Aorta (tissue), 5 donors: ENCODE measurements around the gene ZDHHC11. TPM values are rescaled to one million over a fixed set of nuclear protein-coding genes. Genes with fewer than 3 reads are reported as not detected.
"Not testable (repeated sequence)": the region's sequence is repeated elsewhere in the genome, so short reads cannot be mapped to it uniquely, and the experiment has no call there.

Source experiments
- ATAC-seq: fragments of 200-7000 bp; cut with Tn5 transposase; one replicate; pipeline ENCODE4 v1.9.1; 2022; ENCODE audit warnings: moderate library complexity; ENCODE audit not compliant: low FRiP score
- DNase-seq, 2 donors: peaks; one replicate each; pipeline ENCODE4 v3.0.0-alpha.2; 2020
- H3K27ac ChIP-seq, 2 donors: one replicate each; pipeline ENCODE4 v1.5.1; 2013; ENCODE audit warnings: low read length in 2 of 2, mild to moderate bottlenecking in 2 of 2, moderate library complexity in 2 of 2, control low read depth in 1 of 2, inconsistent platforms in 1 of 2, low read depth in 1 of 2
- H3K27me3 ChIP-seq, 2 donors: one replicate each; pipeline ENCODE4 v1.6.1; 2013; ENCODE audit warnings: control low read depth in 1 of 2, low read length in 1 of 2, mild to moderate bottlenecking in 1 of 2, moderate library complexity in 1 of 2; ENCODE audit not compliant: insufficient read depth in 2 of 2, control insufficient read depth in 1 of 2
- H3K36me3 ChIP-seq, 2 donors: one replicate each; pipeline ENCODE4 v1.6.1; 2013; ENCODE audit warnings: control low read depth in 1 of 2, low read length in 1 of 2, mild to moderate bottlenecking in 1 of 2; ENCODE audit not compliant: insufficient read depth in 2 of 2, control insufficient read depth in 1 of 2
- H3K4me1 ChIP-seq, 2 donors: one replicate each; pipeline ENCODE4 v1.6.1; 2013; ENCODE audit warnings: low read length in 2 of 2, control low read depth in 1 of 2, mild to moderate bottlenecking in 1 of 2, moderate library complexity in 1 of 2; ENCODE audit not compliant: insufficient read depth in 2 of 2, control insufficient read depth in 1 of 2
- H3K4me3 ChIP-seq, 2 donors: one replicate each; pipeline ENCODE4 v1.5.1; 2013; ENCODE audit warnings: low read length in 2 of 2, control low read depth in 1 of 2, mild to moderate bottlenecking in 1 of 2
- H3K9me3 ChIP-seq: one replicate; pipeline ENCODE4 v1.6.1; 2013; ENCODE audit warnings: mild to moderate bottlenecking, low read length; ENCODE audit not compliant: control insufficient read depth
- WGBS, 2 donors: extraction: QIAGEN DNeasy Blood & Tissue Kit; methylation state at CpG; one replicate each; pipeline ENCODE4 v1.1.7; 2013; 5-methylcytosine and 5-hydroxymethylcytosine counted together
- intact Hi-C, 2 donors: fragments of 100-400 bp; cut with DNase I; formaldehyde crosslinking; loops; one replicate each; pipeline versions ENCODE4 v1.14.2 to v1.15.0; 2022
- polyA plus RNA-seq, 2 donors: library from polyadenylated mRNA; stranded (reverse); fragments of 200-250 nt; gene quantifications; one replicate each; pipeline ENCODE4 v1.2.3, GENCODE V29; 2013
- total RNA-seq, 2 donors: library from RNA; stranded (reverse); fragmentation: NEBNext Ultra II Directional; extraction: Animal tissue kit (Norgen Biotek cat#: 25700); gene quantifications; one replicate each; pipeline ENCODE4 v1.2.1, GENCODE V29; 2021
- donor health status: healthy with polysubstance abuse.
- donor health status: Bipolar disorder and iron deficiency.
- donor health status: DM: no; HTN: no; CAD: no.
- donor health status: DM: no; HTN: no; CAD: no.
- donor health status: DM: yes; HTN: yes; CAD: no.

The ZDHHC11 gene
- total and polyA plus RNA-seq, 4 donors = 1.5 to 26.0 (median 6.2) TPM

DNA sequence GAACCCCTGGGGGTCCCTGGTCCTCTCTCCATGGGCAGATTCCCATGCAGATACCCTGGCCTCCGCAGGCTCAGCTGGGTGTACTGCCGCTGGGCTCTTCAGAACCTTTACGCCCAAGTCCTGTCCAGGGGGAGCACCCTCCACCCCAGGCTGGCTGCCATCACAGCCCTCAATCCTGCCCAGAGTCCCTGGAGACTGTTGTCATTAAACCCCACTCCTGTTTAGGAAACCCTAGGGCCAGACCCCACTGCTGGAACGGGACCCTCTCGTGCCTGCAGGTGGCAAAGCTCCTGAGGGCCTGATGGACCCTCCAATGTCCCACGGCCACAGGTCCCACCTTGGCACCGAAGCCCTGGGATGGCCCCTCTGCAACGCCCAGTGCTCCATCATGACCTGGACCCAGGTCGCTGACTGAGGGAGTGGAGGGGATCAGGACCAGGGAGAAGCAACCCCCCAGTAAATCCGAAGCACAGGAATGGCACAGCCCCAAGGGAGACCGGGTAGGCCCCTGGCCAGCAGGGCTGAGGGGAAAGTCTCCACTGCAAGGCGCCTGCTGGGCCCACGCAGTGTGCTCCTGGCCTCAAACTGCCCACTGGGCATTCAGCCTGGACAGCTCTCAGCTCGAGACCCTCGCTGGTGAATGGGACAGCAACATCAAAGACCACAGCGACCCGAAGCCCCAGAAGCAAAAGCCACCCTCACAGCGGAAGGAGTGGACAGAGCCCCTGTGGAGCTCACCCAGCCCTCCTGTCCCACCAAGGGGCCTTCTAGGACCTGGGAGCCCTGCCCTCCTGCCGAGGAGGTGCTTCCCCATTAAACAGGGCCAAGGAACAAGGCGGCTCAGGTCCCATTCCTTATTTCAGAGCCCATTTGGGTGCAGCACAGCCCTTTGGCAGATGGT, 74.6 kb downstream of the ZDHHC11 start:
- Histone ChIP-seq H3K27ac (no peak overlapping the region), H3K9me3 (no peaks in the 10 kb centered on the region), H3K4me3 (no peak overlapping the region), H3K36me3 (no peaks in the 10 kb centered on the region), H3K27me3 (no peaks in the 10 kb centered on the region), H3K4me1 (no peaks in the 10 kb centered on the region)
- DNase-seq (peak; percentile 39 to 82), ATAC-seq (no peak)
- intact Hi-C loops = loop anchor here (5.0 kb wide), 2 partner anchors 89 to 94 kb away; no protein-coding TSS in a partner anchor
- 93 to 94% methylated on average over 17 to 20 of the region's 20 CpGs for WGBS, 2 donors

DNA sequence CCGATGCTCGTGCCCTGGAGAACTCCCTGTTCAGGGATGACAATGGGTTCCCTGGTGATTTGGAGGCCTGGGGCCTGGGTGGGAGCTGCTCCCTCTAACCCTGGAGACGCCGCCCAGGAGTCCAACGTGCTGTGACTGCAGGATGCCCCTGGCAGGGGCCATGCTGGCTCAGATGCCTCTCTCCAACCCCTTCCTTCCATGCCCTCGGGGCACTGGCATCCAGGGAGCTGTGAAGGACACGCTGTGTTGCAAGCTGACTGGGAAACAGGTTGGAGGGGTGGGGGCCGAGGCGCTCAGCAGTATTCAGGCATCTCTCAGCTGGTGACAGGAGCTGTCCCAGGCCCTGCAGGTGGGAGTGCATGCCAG, 75.2 kb downstream of the ZDHHC11 start:
- not testable (repeated sequence) for H3K9me3 ChIP-seq, H3K27ac ChIP-seq, H3K4me1 ChIP-seq, ATAC-seq, H3K27me3 ChIP-seq, H3K36me3 ChIP-seq, H3K4me3 ChIP-seq
- peak; percentile 36 to 81 for DNase-seq
- WGBS, 2 donors = 92 to 93% methylated on average over 7 to 9 of the region's 9 CpGs
- intact Hi-C loops = loop anchor here (5.0 kb wide), 2 partner anchors 88 to 93 kb away; no protein-coding TSS in a partner anchor

DNA sequence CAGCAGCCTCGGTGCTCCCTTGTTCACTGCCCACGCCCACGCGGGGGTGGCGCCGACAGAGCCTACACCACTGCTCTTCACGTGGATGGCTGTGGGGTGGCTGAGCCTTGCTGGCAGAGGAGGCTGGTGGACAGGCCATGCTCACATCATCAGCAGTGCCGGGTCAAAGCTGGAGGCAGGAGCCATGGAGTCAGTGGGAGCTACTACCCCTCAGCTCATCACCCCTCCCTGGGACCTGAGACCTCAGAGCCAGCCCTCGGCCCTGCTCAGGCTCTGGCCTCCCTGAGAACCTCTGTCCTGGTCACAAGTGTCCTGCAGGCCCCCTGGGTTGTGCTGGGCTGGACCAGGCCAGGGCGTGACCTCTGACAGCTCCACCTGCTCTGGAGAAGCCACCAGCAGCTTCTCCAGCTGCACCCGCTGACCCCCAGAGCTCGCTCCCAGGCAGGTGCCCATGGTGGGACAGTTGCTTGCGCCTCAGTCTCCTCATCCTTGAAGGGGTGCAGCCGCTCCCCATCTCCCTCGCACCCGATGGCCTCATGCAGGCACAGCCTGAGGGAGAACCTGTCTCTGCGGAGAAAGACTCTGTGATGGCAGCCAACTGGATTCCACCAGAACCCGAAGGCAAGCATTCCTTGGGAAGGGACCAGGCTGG, 75.8 kb downstream of the ZDHHC11 start:
- not testable (repeated sequence) for H3K9me3 ChIP-seq, H3K4me3 ChIP-seq, H3K27me3 ChIP-seq, H3K27ac ChIP-seq, H3K4me1 ChIP-seq, H3K36me3 ChIP-seq, ATAC-seq
- DNase-seq = peak; percentile 44 to 82
- 83 to 87% methylated on average over 18 of the region's 18 CpGs for WGBS, 2 donors
- intact Hi-C loops = loop anchor here (5.0 kb wide), 2 partner anchors 88 to 93 kb away; no protein-coding TSS in a partner anchor

DNA sequence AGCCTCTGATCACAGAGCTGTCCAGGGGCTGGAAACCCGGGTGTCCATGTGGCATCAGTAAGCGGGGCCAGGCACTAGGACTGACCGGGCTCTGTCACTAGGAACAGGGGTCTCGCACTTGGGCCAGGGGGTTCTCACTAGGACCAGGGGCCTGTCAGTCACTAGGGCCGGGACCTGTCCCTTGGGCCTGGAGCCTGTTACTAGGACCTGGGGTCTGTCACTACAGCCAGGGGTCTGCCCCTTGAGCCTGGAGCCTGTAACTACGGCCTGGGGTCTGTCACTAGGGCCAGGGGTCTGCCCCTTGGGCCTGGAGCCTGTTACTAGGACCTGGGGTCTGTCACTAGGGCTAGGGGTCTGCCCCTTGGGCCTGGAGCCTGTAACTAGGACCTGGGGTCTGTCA, 76.5 kb downstream of the ZDHHC11 start:
- H3K27ac ChIP-seq, H3K36me3 ChIP-seq, H3K9me3 ChIP-seq, intact Hi-C loops, H3K4me1 ChIP-seq, ATAC-seq, H3K27me3 ChIP-seq, H3K4me3 ChIP-seq: not testable (repeated sequence)
- peak in 1 of 2 donors; percentile 76 for DNase-seq
- WGBS, 2 donors = 96 to 97% methylated on average over 6 of the region's 6 CpGs

DNA sequence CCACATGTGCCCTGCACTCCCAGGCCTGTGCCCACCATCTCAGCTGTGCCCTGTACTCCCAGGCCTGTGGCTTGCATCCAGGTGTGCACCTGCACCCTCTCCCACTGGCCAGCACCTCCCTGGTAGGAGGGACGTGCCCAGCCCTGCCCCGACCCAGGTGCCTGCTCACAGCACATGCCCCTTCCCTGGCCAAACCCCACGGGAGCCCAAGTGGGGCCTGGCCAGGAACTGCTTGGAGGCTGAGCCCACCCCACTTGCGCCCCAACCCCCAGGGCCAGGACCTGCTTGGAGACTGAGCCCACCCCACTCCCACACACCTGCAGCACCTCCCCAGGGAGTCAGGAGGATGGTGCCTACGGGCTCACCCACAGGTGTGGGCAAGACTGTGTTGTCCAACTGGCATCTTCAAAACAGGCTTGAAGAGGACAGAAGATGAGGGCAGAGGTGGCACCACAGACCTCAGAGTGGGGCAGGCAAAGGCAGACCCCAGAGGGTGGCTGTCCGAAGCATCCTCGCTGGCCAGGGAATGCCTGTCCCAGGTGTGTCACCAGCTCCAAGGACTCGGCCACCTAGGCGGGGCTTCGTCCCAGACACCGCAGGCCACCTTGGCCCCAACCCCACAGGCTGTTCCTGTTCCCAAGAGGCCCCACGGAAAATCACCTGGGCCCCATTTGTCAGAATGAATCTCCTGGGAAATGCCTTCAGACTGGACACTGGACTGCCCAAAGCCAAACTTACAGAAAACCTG, 77.1 kb downstream of the ZDHHC11 start:
- DNase-seq = peak in 1 of 2 donors; percentile 84

DNA sequence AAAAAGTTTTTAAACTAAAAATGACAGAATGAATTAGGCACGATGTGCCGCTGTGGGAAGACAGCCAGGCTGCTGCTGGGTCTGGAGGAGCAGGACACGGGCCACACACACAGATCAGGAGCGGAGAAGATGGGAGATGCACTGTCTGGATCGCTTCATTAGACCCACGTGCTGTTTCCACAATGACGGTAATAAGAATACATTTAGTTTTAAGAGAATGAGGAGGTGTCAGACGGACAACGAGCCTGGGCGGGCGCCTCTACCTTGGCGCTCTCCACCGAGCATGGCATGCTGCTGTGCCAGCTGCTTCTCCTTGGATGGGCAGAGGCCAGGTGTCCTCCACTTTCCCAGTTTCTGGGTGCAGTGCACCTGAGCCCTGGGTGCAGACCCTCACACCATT, 77.9 kb downstream of the ZDHHC11 start:
- 82 to 93% methylated on average over 13 of the region's 13 CpGs for WGBS, 2 donors
- H3K36me3 ChIP-seq, H3K27me3 ChIP-seq, H3K4me1 ChIP-seq, H3K9me3 ChIP-seq, H3K27ac ChIP-seq, ATAC-seq, H3K4me3 ChIP-seq, intact Hi-C loops: not testable (repeated sequence)
- peak in 1 of 2 donors; percentile 80 for DNase-seq

More for the DNA sequence above, 77.1 kb downstream of the ZDHHC11 start:
- no peaks in the 10 kb centered on the region for H3K4me1 ChIP-seq
- no peak overlapping the region for H3K4me3 ChIP-seq
- no peak overlapping the region for H3K27ac ChIP-seq
- 88% methylated on average over 9 to 12 of the region's 12 CpGs for WGBS, 2 donors
- no peaks in the 10 kb centered on the region for H3K27me3 ChIP-seq
- ATAC-seq = no peak
- intact Hi-C loops = no loop called here
- H3K9me3 ChIP-seq = no peaks in the 10 kb centered on the region
- H3K36me3 ChIP-seq = no peaks in the 10 kb centered on the region

DNA sequence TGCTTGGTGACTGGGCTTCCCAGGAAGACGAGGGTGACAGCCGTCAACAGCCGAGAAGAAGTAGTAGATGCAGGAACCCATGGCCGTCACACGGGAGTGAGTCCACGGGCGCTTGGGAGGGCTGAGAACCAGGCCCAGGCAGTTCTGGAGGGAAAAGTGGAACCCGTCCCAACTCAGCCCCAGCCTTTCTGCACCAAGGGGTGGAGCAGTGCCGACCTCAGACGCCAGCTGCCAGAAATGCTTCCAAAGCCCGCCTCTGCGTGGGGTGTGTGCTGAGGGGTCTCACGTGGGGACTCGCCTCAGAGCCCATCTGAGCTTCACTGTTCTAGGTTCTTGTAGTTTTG, 78.3 kb downstream of the ZDHHC11 start:
- H3K36me3 ChIP-seq, intact Hi-C loops, H3K4me3 ChIP-seq, H3K9me3 ChIP-seq, H3K4me1 ChIP-seq, ATAC-seq, H3K27me3 ChIP-seq, H3K27ac ChIP-seq: not testable (repeated sequence)
- DNase-seq = peak in 1 of 2 donors; percentile 54
- WGBS, 2 donors = 60 to 80% methylated on average over 1 to 5 of the region's 14 CpGs

DNA sequence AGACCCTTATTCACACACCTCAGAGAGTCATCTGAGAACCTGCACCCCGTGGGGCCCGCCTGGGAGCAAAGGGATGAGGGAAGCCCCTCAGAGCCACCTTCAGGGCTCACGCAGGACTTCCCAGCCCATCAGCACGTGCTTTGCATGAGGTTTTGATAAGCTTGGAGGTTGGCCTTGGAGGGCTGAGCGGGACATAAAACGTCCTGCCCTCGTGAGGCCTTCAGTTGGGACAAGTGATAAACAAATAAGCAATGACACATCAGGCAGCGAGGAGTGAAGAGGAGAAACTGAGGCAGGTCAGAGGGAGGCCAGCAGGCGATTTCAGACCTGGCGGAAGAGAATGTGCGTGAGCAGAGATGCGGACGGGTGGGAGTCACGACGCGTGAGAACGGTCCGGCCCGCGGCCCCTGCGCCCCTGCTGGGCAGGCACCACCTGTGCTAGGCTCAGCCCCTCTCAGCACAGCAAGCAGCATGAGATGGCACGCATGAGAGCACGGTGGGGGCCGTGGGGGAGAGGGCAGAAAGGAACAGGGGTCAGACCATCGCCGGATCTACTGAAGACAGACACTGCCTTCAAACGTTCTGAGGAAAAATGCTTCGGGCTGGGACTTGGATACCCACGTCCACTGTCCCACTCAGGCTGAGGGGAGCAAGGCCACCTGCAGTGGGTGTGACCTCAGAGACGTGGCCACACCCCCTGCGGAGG, 78.8 kb downstream of the ZDHHC11 start:
- H3K36me3 ChIP-seq, H3K27ac ChIP-seq, H3K27me3 ChIP-seq, H3K4me1 ChIP-seq, H3K9me3 ChIP-seq, H3K4me3 ChIP-seq, intact Hi-C loops, ATAC-seq: not testable (repeated sequence)
- 78 to 80% methylated on average over 9 to 12 of the region's 31 CpGs for WGBS, 2 donors
- peak in 1 of 2 donors; percentile 50 for DNase-seq
